ENCODE data around the gene THBS1.

Gene THBS1

GRCh38 chr15:39608185-39609139 lies 27.6 kb downstream of the THBS1 start:
- DNase-seq, result no peak

GRCh38 chr15:39609166-39609916 lies 28.5 kb downstream of the THBS1 start:
- DNase-seq, result no peak

GRCh38 chr15:39610665-39611064 lies 29.8 kb downstream of the THBS1 start:
- DNase-seq, result no peak

GRCh38 chr15:39613271-39613670 lies 32.4 kb downstream of the THBS1 start:
- DNase-seq, result no peak

GRCh38 chr15:39613861-39614260 lies 33.0 kb downstream of the THBS1 start:
- no peak for DNase-seq

- DNase-seq, result no peak
Measured at GRCh38 chr15:39616731-39617455, 36.0 kb downstream of the THBS1 start.

- DNase-seq, result no peak
Measured at GRCh38 chr15:39618063-39618823, 37.4 kb downstream of the THBS1 start.

GRCh38 chr15:39621210-39621609 lies 40.3 kb downstream of the THBS1 start:
- DNase-seq, result no peak

GRCh38 chr15:39621976-39622375 lies 41.1 kb downstream of the THBS1 start:
- DNase-seq, result peak in 1 of 14 donors; percentile 66

GRCh38 chr15:39622660-39623516 lies 42.0 kb downstream of the THBS1 start:
- no peak for DNase-seq

- no peak for DNase-seq
Measured at GRCh38 chr15:39623529-39623931, 42.7 kb downstream of the THBS1 start.

GRCh38 chr15:39624806-39625205 lies 43.9 kb downstream of the THBS1 start:
- DNase-seq, result peak in 1 of 14 donors; percentile 29

GRCh38 chr15:39625451-39625850 lies 44.6 kb downstream of the THBS1 start:
- peak in 2 of 14 donors; percentile 3 to 8 for DNase-seq

GRCh38 chr15:39625856-39626255 lies 45.0 kb downstream of the THBS1 start:
- no peak for DNase-seq

GRCh38 chr15:39627451-39628143 lies 46.7 kb downstream of the THBS1 start:
- DNase-seq, result no peak

GRCh38 chr15:39628144-39628508 lies 47.2 kb downstream of the THBS1 start:
- DNase-seq, result no peak

- DNase-seq, result peak in 1 of 14 donors; percentile 4
Measured at GRCh38 chr15:39628546-39629257, 47.8 kb downstream of the THBS1 start.

GRCh38 chr15:39629371-39629770 lies 48.5 kb downstream of the THBS1 start:
- no peak for DNase-seq

- DNase-seq, result no peak
Measured at GRCh38 chr15:39629906-39630305, 49.0 kb downstream of the THBS1 start.

GRCh38 chr15:39631357-39631756 lies 50.5 kb downstream of the THBS1 start:
- no peak for DNase-seq

Data from C1 segment of cervical spinal cord (tissue), 14 donors.